Natural killer cell (primary cell): Measurements from ENCODE around the gene PNCK. TPM values are rescaled to one million over a fixed set of nuclear protein-coding genes. Genes with fewer than 3 reads are reported as not detected.

Source experiments
- ATAC-seq, 3 donors: fragments of 150-1000 bp in 2 of 3; fragments of 200-7000 bp in 1 of 3; cut with Tn5 transposase; 1 replicate in 1 of 3; 2 replicates in 2 of 3; pipeline ENCODE4 v1.10.0; 2021; ENCODE audit warnings: mild to moderate bottlenecking in 2 of 3, moderate library complexity in 2 of 3
- DNase-seq, 2 donors: peaks; one replicate each; pipeline versions ENCODE4 v3.0.0 to v3.0.0-alpha.2; 2013 to 2021; ENCODE audit warnings: mixed read lengths in 1 of 2
- H3K27ac ChIP-seq: one replicate; pipeline ENCODE4 v1.5.1; 2013; ENCODE audit warnings: mild to moderate bottlenecking, low read length
- H3K27me3 ChIP-seq: one replicate; pipeline ENCODE4 v1.6.1; 2013; ENCODE audit warnings: low read length; ENCODE audit not compliant: control insufficient read depth, insufficient read depth
- H3K36me3 ChIP-seq: one replicate; pipeline ENCODE4 v1.6.1; 2013; ENCODE audit warnings: low read length; ENCODE audit not compliant: control insufficient read depth, insufficient read depth
- H3K4me1 ChIP-seq: one replicate; pipeline ENCODE4 v1.6.1; 2013; ENCODE audit warnings: low read length; ENCODE audit not compliant: control insufficient read depth, insufficient read depth
- H3K4me3 ChIP-seq: one replicate; pipeline ENCODE4 v1.5.1; 2013; ENCODE audit warnings: low read length
- H3K9me3 ChIP-seq: one replicate; pipeline ENCODE4 v1.6.1; 2013; ENCODE audit warnings: low read length; ENCODE audit not compliant: control insufficient read depth, insufficient read depth
- H3K27ac Mint-ChIP-seq, 2 donors: one replicate each; pipeline ENCODE4 v1.8.0; 2022; ENCODE audit warnings: mild to moderate bottlenecking in 2 of 2, mixed read lengths in 2 of 2, moderate library complexity in 1 of 2
- H3K27me3 Mint-ChIP-seq, 2 donors: one replicate each; pipeline ENCODE4 v1.8.0; 2022; ENCODE audit warnings: low read depth in 2 of 2, mixed read lengths in 2 of 2
- H3K36me3 Mint-ChIP-seq: one replicate; pipeline ENCODE4 v1.8.0; 2022; ENCODE audit warnings: mixed read lengths
- H3K4me1 Mint-ChIP-seq, 2 donors: one replicate each; pipeline ENCODE4 v1.8.0; 2022; ENCODE audit warnings: mixed read lengths in 2 of 2
- H3K4me3 Mint-ChIP-seq: one replicate; pipeline ENCODE4 v1.8.0; 2022; ENCODE audit warnings: mild to moderate bottlenecking, moderate library complexity, mixed read lengths
- H3K9me3 Mint-ChIP-seq, 2 donors: one replicate each; pipeline ENCODE4 v1.8.0; 2022; ENCODE audit warnings: mixed read lengths in 2 of 2
- CTCF ChIP-seq: fragments of 200-600 bp; IDR thresholded peaks from one replicate; pipeline ENCODE4 v1.8.0; 2022; ENCODE audit warnings: antibody characterized with exemption
- WGBS: methylation state at CpG from one replicate; pipeline ENCODE4 v1.1.7; 2013; ENCODE audit warnings: missing lambda C conversion rate; ENCODE audit not compliant: insufficient coverage; 5-methylcytosine and 5-hydroxymethylcytosine counted together
- intact Hi-C: fragments of 100-400 bp; cut with micrococcal nuclease; formaldehyde crosslinking; loops from one replicate; pipeline ENCODE4 v1.14.2; 2022
- total RNA-seq, 4 donors: library from RNA; stranded (reverse); fragments of 120-200 nt in 1 of 4; gene quantifications; one replicate each; pipeline versions ENCODE4 v1.2.3 to v1.2.4, GENCODE V29; 2013 to 2022

PNCK gene
- total RNA-seq, 3 donors from 2014 or later (not counting 1 experiment from before 2014, with no cell fraction given), result 0.66 to 1.1 (median 0.97) TPM

GRCh38 chrX:153671589-153672530 lies 1.8 kb downstream of the PNCK start:
- Mint-ChIP-seq H3K9me3 (no peaks in the 10 kb centered on the region), H3K27ac (no peak overlapping the region), H3K36me3 (no peaks in the 10 kb centered on the region), H3K27me3 (peaks cover 26 to 27% of the 10 kb centered on the region in 2 donors), H3K4me3 (no peak overlapping the region), H3K4me1 (peaks cover 12 to 13% of the 10 kb centered on the region in 2 donors)
- Histone ChIP-seq H3K36me3 (no peaks in the 10 kb centered on the region), H3K27ac (no peak overlapping the region), H3K27me3 (peaks cover 4% of the 10 kb centered on the region), H3K9me3 (no peaks in the 10 kb centered on the region), H3K4me1 (peaks cover 7% of the 10 kb centered on the region), H3K4me3 (no peak overlapping the region)
- ATAC-seq, result no peak
- 92% methylated on average over 26 of the region's 27 CpGs for WGBS
- no peak for DNase-seq
- intact Hi-C loops, result no loop called here
- TF ChIP-seq CTCF, result no peak

- Mint-ChIP-seq H3K4me3 (no peak overlapping the region), H3K27me3 (peaks cover 26 to 27% of the 10 kb centered on the region in 2 donors), H3K4me1 (peaks cover 12 to 13% of the 10 kb centered on the region in 2 donors), H3K36me3 (no peaks in the 10 kb centered on the region), H3K9me3 (no peaks in the 10 kb centered on the region), H3K27ac (no peak overlapping the region)
- H3K27me3 ChIP-seq, result peaks cover 4% of the 10 kb centered on the region
- ATAC-seq (no peak), DNase-seq (no peak)
- H3K4me1 ChIP-seq, result peaks cover 7% of the 10 kb centered on the region
- intact Hi-C loops, result no loop called here
- no peaks in the 10 kb centered on the region for H3K9me3 ChIP-seq
- no peak for TF ChIP-seq CTCF
- no peak overlapping the region for H3K4me3 ChIP-seq
- H3K27ac ChIP-seq, result no peak overlapping the region
- WGBS, result 92% methylated on average over 21 of the region's 23 CpGs
- no peaks in the 10 kb centered on the region for H3K36me3 ChIP-seq
These were observed 2.6 kb downstream of the PNCK start for GRCh38 chrX:153670748-153671588.

GRCh38 chrX:153669901-153670731 lies 3.5 kb downstream of the PNCK start:
- no peaks in the 10 kb centered on the region for H3K36me3 ChIP-seq
- Mint-ChIP-seq H3K4me1 (peaks cover 12 to 13% of the 10 kb centered on the region in 2 donors), H3K9me3 (no peaks in the 10 kb centered on the region), H3K27me3 (peaks cover 24 to 27% of the 10 kb centered on the region in 2 donors), H3K36me3 (no peaks in the 10 kb centered on the region), H3K4me3 (no peak overlapping the region), H3K27ac (no peak overlapping the region)
- H3K9me3 ChIP-seq, result no peaks in the 10 kb centered on the region
- DNase-seq, result no peak
- WGBS, result 86% methylated on average over 19 of the region's 23 CpGs
- ATAC-seq, result no peak
- no peak overlapping the region for H3K27ac ChIP-seq
- TF ChIP-seq CTCF, result no peak
- intact Hi-C loops, result loop anchor here (2.0 to 5.0 kb wide), 4 partner anchors 115 to 728 kb away; no protein-coding TSS in a partner anchor
- H3K4me3 ChIP-seq, result no peak overlapping the region
- H3K27me3 ChIP-seq, result peaks cover 4% of the 10 kb centered on the region
- peaks cover 7% of the 10 kb centered on the region for H3K4me1 ChIP-seq
